Left renal cortex interstitium (tissue), 4 donors: ENCODE measurements around the gene NELL1. TPM values are rescaled to one million over a fixed set of nuclear protein-coding genes. Genes with fewer than 3 reads are reported as not detected.

Experiments
- DNase-seq, 4 donors: peaks; one replicate each; pipeline ENCODE4 v3.0.0-alpha.2; 2013; ENCODE audit warnings: low read depth in 4 of 4, low spot score in 2 of 4, missing footprints in 1 of 4
- polyA plus RNA-seq, 4 donors: library from polyadenylated mRNA; unstranded; fragments of 120-200 nt; gene quantifications; one replicate each; pipeline ENCODE4 v1.2.1, GENCODE V29; 2013; ENCODE audit not compliant: insufficient read length in 4 of 4

Gene NELL1
- polyA plus RNA-seq, 4 donors, result 1.5 to 4.4 (median 2.6) TPM

- no peak for DNase-seq
These were observed 795.3 kb downstream of the NELL1 start for GRCh38 chr11:21464601-21465193.

GRCh38 chr11:21465203-21465602 is 795.8 kb downstream of the NELL1 start:
- DNase-seq, result no peak

GRCh38 chr11:21465920-21466319 is 796.5 kb downstream of the NELL1 start:
- DNase-seq, result no peak

GRCh38 chr11:21470521-21470920 is 801.1 kb downstream of the NELL1 start:
- no peak for DNase-seq

GRCh38 chr11:21472261-21472660 is 802.9 kb downstream of the NELL1 start:
- DNase-seq, result no peak

GRCh38 chr11:21474529-21474928 is 805.1 kb downstream of the NELL1 start:
- no peak for DNase-seq

GRCh38 chr11:21475276-21475675 is 805.9 kb downstream of the NELL1 start:
- DNase-seq, result no peak

GRCh38 chr11:21476588-21476987 is 807.2 kb downstream of the NELL1 start:
- DNase-seq, result no peak

- DNase-seq, result no peak
These were observed 810.9 kb downstream of the NELL1 start for GRCh38 chr11:21480240-21480639.

GRCh38 chr11:21481255-21481654 is 811.9 kb downstream of the NELL1 start:
- no peak for DNase-seq

- no peak for DNase-seq
These were observed 814.7 kb downstream of the NELL1 start for GRCh38 chr11:21484039-21484438.

- DNase-seq, result no peak
These were observed 815.6 kb downstream of the NELL1 start for GRCh38 chr11:21485006-21485405.

- DNase-seq, result no peak
These were observed 816.0 kb downstream of the NELL1 start for GRCh38 chr11:21485426-21485825.

GRCh38 chr11:21489416-21490115 is 820.2 kb downstream of the NELL1 start:
- no peak for DNase-seq

- DNase-seq, result no peak
These were observed 823.5 kb downstream of the NELL1 start for GRCh38 chr11:21492931-21493330.

GRCh38 chr11:21494946-21495345 is 825.6 kb downstream of the NELL1 start:
- DNase-seq, result no peak

GRCh38 chr11:21495879-21496278 is 826.5 kb downstream of the NELL1 start:
- no peak for DNase-seq

GRCh38 chr11:21501245-21501644 is 831.9 kb downstream of the NELL1 start:
- DNase-seq, result no peak

- DNase-seq, result no peak
These were observed 835.7 kb downstream of the NELL1 start for GRCh38 chr11:21505070-21505469.

GRCh38 chr11:21511835-21512440 is 842.6 kb downstream of the NELL1 start:
- DNase-seq, result peak in 3 of 4 donors; percentile 5 to 41 (median 18)

GRCh38 chr11:21514316-21514715 is 844.9 kb downstream of the NELL1 start:
- DNase-seq, result no peak

GRCh38 chr11:21520244-21520643 is 850.9 kb downstream of the NELL1 start:
- DNase-seq, result no peak
